OCI-LY7 (cell line): Measurements from ENCODE around the gene NPEPL1. TPM values are rescaled to one million over a fixed set of nuclear protein-coding genes. Genes with fewer than 3 reads are reported as not detected.

ENCODE experiments used
- BruUV-seq: library from RNA; stranded (reverse); fragments of 400-500 nt; replicated peaks from 2 replicates; lab custom pipeline; 2021; lab: Mats Ljungman, UMichigan
- CTCF ChIA-PET: fragments of 300-600 bp; sonication (Branson Sonifier 250); formaldehyde crosslinking; loops from one replicate; lab custom pipeline; 2022; ENCODE audit warnings: antibody characterized with exemption; ENCODE audit not compliant: unreplicated experiment; lab: Charles Lee
- POLR2A ChIA-PET: fragments of 300-600 bp; sonication (Branson Sonifier 250); formaldehyde crosslinking; loops from one replicate; lab custom pipeline; 2022; ENCODE audit warnings: antibody characterized with exemption; lab: Charles Lee
- DNase-seq: peaks from one replicate; pipeline ENCODE4 v3.0.0-alpha.2; 2015; ENCODE audit warnings: low spot score
- H2AFZ ChIP-seq: fragments of 200-600 bp; sonication (generic), shearing (Covaris generic); 2 replicates; pipeline ENCODE4 v1.6.1; 2014; ENCODE audit warnings: mild to moderate bottlenecking, antibody characterized with exemption, low read length, moderate library complexity
- H3K27ac ChIP-seq: fragments of 200-600 bp; sonication (generic); 2 replicates; pipeline ENCODE4 v1.5.1; 2014; ENCODE audit warnings: mixed run types, low read depth, mild to moderate bottlenecking, moderate library complexity, low read length, inconsistent platforms; ENCODE audit not compliant: poor library complexity, severe bottlenecking
- H3K36me3 ChIP-seq: fragments of 200-600 bp; sonication (generic); 2 replicates; pipeline ENCODE4 v1.6.1; 2014; ENCODE audit warnings: mild to moderate bottlenecking, antibody characterized with exemption, low read length, moderate library complexity, mixed read lengths; ENCODE audit not compliant: insufficient read depth
- H3K4me1 ChIP-seq: fragments of 200-600 bp; sonication (generic); 2 replicates; pipeline ENCODE4 v1.5.1; 2014; ENCODE audit warnings: mild to moderate bottlenecking, low read length; ENCODE audit not compliant: insufficient read depth, poor library complexity, severe bottlenecking
- H3K4me2 ChIP-seq: fragments of 200-600 bp; sonication (generic); 2 replicates; pipeline ENCODE4 v1.6.1; 2014; ENCODE audit warnings: mild to moderate bottlenecking, low read length
- H3K4me3 ChIP-seq: fragments of 200-600 bp; sonication (generic); 2 replicates; pipeline ENCODE4 v1.5.1; 2014; ENCODE audit warnings: mild to moderate bottlenecking, low read depth, low read length; ENCODE audit not compliant: poor library complexity, severe bottlenecking
- H3K79me2 ChIP-seq: fragments of 200-600 bp; sonication (generic); 2 replicates; pipeline ENCODE4 v1.6.1; 2016; ENCODE audit warnings: low read depth, mild to moderate bottlenecking, low read length, moderate library complexity, mixed read lengths; ENCODE audit not compliant: insufficient read depth
- H3K9me2 ChIP-seq: fragments of 200-600 bp; sonication (generic); 2 replicates; pipeline ENCODE4 v1.6.1; 2016; ENCODE audit warnings: mild to moderate bottlenecking, low read length, mixed read lengths; ENCODE audit not compliant: insufficient read depth
- H3K9me3 ChIP-seq: fragments of 200-600 bp; sonication (generic); 2 replicates; pipeline ENCODE4 v1.6.1; 2014; ENCODE audit warnings: mild to moderate bottlenecking, mixed run types, low read length, mixed read lengths
- H4K20me1 ChIP-seq: fragments of 200-600 bp; sonication (generic); 2 replicates; pipeline ENCODE4 v1.6.1; 2014; ENCODE audit warnings: mild to moderate bottlenecking, antibody characterized with exemption, low read length, moderate library complexity, mixed read lengths; ENCODE audit not compliant: insufficient read depth
- CTCF ChIP-seq: fragments of 200-600 bp; sonication (generic); conservative IDR thresholded peaks from 2 replicates; pipeline ENCODE4 v1.5.1; 2014; ENCODE audit warnings: mild to moderate bottlenecking, antibody characterized with exemption, low read length, moderate library complexity, mixed read lengths
- EZH2phosphoT487 ChIP-seq: fragments of 200-600 bp; sonication (generic); IDR thresholded peaks from 2 replicates; pipeline ENCODE4 v1.6.1; 2018; ENCODE audit warnings: low read depth, borderline replicate concordance, mild to moderate bottlenecking, mixed run types, antibody characterized with exemption, low read length, moderate library complexity, mixed read lengths
- intact Hi-C: fragments of 100-400 bp; cut with micrococcal nuclease; formaldehyde crosslinking; loops from one replicate; pipeline ENCODE4 v1.10.0; 2022; ENCODE audit not compliant: unreplicated experiment
- total RNA-seq, 2 experiments: library from RNA; depleted of rRNA in 1 of 2; stranded (reverse); fragments of >200 nt in 1 of 2; shearing (Covaris generic) in 1 of 2; gene quantifications; 2 replicates each; pipeline ENCODE4 v1.2.3, GENCODE V29; 2014 to 2022

Gene NPEPL1
- total RNA-seq, 2 experiments from 2014 or later: 3.4 to 11.5 TPM

- Histone ChIP-seq H3K4me1 (no peaks in the 10 kb centered on the region), H3K79me2 (no peaks in the 10 kb centered on the region), H3K36me3 (no peaks in the 10 kb centered on the region), H3K4me2 (no peak overlapping the region), H2AFZ (no peak overlapping the region), H3K4me3 (no peak overlapping the region), H3K9me2 (no peaks in the 10 kb centered on the region), H4K20me1 (no peaks in the 10 kb centered on the region), H3K27ac (no peak overlapping the region), H3K9me3 (no peaks in the 10 kb centered on the region)
- BruUV-seq: no TSS peak
- ChIA-PET POLR2A (no interaction called here), CTCF (no interaction called here)
- intact Hi-C loops: no loop called here
- DNase-seq: no peak
- no peak for TF ChIP-seq EZH2phosphoT487
- no peak for TF ChIP-seq CTCF
These were observed 59.4 kb downstream of the NPEPL1 start for GRCh38 chr20:58751979-58752378.

- no peaks in the 10 kb centered on the region for H3K9me2 ChIP-seq
- H3K4me2 ChIP-seq: no peak overlapping the region
- H3K79me2 ChIP-seq: no peaks in the 10 kb centered on the region
- no TSS peak for BruUV-seq
- no peaks in the 10 kb centered on the region for H3K9me3 ChIP-seq
- no peaks in the 10 kb centered on the region for H4K20me1 ChIP-seq
- H3K4me1 ChIP-seq: no peaks in the 10 kb centered on the region
- TF ChIP-seq EZH2phosphoT487 (no peak), CTCF (no peak)
- CTCF ChIA-PET: no interaction called here
- no peak overlapping the region for H3K4me3 ChIP-seq
- DNase-seq: no peak
- no peak overlapping the region for H3K27ac ChIP-seq
- intact Hi-C loops: no loop called here
- H2AFZ ChIP-seq: no peak overlapping the region
- POLR2A ChIA-PET: no interaction called here
- H3K36me3 ChIP-seq: no peaks in the 10 kb centered on the region
These were observed 60.0 kb downstream of the NPEPL1 start for GRCh38 chr20:58752565-58752964.

GRCh38 chr20:58753267-58753921, 60.8 kb downstream of the NPEPL1 start:
- ChIA-PET CTCF (no interaction called here), POLR2A (interaction anchor here (0.6 kb wide), 1 partner anchor 75 kb away, joined by 3 read pairs; no protein-coding TSS in a partner anchor)
- Histone ChIP-seq H3K9me2 (no peaks in the 10 kb centered on the region), H3K4me2 (no peak overlapping the region), H3K9me3 (no peaks in the 10 kb centered on the region), H3K27ac (no peak overlapping the region), H4K20me1 (no peaks in the 10 kb centered on the region), H3K4me1 (no peaks in the 10 kb centered on the region), H3K4me3 (no peak overlapping the region), H2AFZ (no peak overlapping the region), H3K79me2 (no peaks in the 10 kb centered on the region), H3K36me3 (no peaks in the 10 kb centered on the region)
- BruUV-seq: no TSS peak
- DNase-seq: no peak
- TF ChIP-seq CTCF (no peak), EZH2phosphoT487 (no peak)
- intact Hi-C loops: no loop called here
